Activated CD8-positive, alpha-beta memory T cell treated with anti-CD3 and anti-CD28 coated beads, Interleukin-2, amount 50 U/mL, for 4 hours (primary cell): ENCODE measurements around the gene PCSK4.

Source experiments
- DNase-seq: peaks from one replicate; pipeline ENCODE4 v3.0.0-alpha.2; 2020

The PCSK4 gene

DNA sequence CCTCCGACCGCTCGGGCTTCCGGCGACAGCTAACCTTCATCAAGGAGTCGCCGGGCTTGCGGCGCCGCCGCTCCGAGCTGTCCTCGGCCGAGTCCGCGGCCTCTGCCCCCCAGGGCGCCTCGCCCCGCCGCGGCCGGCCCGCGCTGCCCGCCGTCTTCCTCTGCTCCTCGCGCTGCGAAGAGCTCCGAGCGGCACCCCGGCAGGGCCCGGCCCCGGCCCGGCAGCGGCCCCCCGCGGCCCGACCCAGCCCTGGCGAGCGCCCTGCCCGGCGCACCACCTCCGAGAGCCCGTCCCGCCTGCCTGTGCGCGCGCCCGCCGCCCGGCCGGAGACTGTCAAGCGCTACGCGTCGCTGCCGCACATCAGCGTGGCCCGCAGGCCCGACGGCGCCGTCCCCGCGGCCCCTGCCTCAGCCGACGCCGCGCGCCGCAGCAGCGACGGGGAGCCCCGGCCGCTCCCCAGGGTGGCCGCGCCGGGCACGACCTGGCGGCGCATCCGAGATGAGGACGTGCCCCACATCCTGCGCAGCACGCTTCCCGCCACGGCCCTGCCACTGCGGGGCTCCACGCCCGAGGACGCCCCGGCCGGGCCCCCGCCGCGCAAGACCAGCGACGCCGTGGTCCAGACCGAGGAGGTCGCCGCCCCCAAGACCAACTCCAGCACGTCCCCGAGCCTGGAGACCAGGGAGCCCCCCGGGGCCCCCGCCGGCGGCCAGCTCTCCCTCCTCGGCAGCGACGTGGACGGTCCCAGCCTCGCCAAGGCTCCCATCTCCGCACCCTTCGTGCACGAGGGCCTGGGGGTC is 20.7 kb downstream of the PCSK4 start:
- DNase-seq: no peak

DNA sequence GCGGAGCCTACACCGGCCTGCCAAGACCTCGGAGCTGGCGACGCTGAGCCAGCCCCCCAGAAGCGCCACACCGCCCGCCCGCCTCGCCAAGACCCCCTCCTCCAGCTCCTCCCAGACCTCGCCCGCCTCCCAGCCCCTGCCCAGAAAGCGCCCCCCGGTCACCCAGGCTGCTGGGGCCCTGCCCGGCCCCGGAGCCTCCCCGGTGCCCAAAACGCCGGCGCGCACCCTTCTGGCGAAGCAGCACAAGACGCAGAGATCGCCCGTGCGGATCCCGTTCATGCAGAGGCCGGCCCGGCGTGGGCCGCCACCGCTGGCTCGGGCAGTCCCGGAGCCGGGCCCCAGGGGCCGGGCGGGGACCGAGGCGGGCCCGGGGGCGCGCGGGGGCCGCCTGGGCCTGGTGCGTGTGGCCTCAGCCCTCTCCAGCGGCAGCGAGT is 21.3 kb downstream of the PCSK4 start:
- DNase-seq: peak; percentile 52

DNA sequence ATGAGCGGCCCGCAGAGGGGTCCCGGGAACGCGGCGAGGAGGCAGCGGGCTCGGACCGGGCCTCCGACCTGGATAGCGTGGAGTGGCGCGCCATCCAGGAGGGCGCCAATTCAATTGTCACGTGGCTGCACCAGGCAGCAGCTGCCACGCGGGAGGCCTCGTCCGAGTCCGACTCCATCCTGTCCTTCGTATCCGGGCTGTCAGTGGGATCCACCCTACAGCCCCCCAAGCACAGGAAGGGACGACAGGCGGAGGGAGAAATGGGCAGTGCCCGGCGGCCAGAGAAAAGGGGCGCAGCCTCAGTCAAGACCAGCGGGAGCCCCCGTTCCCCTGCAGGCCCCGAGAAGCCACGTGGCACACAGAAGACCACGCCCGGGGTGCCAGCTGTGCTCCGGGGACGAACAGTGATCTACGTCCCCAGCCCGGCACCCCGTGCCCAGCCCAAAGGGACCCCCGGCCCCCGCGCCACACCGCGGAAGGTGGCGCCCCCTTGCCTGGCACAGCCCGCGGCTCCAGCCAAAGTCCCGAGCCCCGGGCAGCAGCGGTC is 21.8 kb downstream of the PCSK4 start:
- DNase-seq: no peak

DNA sequence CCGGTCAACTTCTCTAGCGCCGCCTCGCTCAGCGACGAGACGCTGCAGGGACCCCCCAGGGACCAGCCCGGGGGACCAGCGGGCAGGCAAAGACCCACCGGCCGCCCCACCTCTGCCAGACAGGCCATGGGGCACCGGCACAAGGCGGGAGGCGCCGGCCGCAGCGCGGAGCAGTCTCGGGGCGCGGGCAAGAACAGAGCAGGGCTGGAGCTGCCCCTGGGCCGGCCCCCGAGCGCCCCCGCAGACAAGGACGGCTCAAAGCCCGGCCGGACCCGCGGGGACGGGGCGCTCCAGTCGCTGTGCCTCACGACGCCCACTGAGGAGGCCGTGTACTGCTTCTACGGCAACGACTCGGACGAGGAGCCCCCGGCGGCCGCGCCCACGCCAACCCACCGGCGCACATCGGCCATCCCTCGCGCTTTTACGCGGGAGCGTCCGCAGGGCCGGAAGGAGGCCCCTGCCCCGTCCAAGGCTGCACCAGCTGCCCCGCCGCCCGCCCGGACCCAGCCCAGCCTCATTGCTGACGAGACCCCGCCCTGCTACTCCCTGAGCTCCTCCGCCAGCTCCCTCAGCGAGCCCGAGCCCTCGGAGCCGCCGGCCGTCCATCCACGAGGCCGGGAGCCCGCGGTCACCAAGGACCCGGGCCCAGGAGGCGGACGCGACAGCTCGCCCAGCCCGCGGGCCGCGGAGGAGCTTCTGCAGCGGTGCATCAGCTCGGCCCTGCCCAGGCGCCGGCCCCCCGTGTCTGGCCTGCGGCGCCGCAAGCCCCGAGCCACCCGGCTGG is 22.5 kb downstream of the PCSK4 start:
- DNase-seq: no peak

DNA sequence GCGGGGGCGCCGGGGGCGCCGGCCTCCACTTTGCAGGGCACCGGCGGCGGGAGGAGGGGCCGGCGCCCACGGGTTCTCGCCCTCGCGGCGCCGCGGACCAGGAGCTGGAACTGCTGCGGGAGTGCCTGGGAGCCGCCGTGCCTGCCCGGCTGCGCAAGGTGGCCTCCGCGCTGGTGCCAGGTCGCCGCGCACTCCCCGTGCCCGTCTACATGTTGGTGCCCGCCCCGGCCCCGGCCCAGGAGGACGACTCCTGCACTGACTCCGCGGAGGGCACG is 23.0 kb downstream of the PCSK4 start:
- no peak for DNase-seq

DNA sequence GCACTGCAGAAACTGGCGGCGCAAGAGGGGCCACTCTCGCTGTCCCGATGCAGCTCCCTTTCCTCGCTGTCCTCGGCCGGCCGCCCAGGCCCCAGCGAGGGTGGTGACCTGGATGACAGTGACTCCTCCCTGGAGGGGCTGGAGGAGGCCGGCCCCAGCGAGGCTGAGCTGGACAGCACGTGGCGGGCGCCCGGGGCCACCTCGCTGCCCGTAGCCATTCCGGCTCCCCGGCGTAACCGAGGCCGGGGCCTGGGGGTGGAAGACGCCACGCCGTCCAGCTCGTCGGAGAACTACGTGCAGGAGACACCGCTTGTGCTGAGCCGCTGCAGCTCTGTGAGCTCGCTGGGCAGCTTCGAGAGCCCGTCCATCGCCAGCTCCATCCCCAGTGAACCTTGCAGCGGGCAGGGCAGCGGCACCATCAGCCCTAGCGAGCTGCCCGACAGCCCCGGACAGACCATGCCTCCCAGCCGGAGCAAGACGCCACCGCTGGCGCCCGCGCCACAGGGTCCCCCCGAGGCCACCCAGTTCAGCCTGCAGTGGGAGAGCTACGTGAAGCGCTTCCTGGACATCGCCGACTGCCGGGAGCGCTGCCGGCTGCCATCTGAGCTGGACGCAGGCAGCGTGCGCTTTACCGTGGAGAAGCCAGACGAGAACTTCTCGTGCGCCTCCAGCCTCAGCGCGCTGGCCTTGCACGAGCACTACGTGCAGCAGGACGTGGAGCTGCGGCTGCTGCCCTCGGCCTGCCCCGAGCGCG is 23.5 kb downstream of the PCSK4 start:
- DNase-seq: no peak

DNA sequence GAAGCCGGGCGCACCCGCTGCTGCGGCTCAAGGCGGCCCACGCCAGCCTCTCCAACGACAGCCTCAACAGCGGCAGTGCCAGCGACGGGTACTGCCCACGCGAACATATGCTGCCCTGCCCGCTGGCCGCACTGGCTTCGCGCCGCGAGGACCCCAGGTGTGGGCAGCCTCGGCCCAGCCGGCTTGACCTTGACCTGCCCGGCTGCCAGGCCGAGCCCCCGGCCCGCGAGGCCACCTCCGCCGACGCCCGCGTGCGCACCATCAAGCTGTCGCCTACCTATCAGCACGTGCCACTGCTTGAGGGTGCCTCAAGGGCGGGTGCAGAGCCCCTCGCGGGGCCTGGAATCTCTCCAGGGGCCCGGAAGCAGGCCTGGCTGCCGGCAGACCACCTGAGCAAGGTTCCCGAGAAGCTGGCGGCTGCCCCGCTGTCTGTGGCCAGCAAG is 24.1 kb downstream of the PCSK4 start:
- DNase-seq: no peak

DNA sequence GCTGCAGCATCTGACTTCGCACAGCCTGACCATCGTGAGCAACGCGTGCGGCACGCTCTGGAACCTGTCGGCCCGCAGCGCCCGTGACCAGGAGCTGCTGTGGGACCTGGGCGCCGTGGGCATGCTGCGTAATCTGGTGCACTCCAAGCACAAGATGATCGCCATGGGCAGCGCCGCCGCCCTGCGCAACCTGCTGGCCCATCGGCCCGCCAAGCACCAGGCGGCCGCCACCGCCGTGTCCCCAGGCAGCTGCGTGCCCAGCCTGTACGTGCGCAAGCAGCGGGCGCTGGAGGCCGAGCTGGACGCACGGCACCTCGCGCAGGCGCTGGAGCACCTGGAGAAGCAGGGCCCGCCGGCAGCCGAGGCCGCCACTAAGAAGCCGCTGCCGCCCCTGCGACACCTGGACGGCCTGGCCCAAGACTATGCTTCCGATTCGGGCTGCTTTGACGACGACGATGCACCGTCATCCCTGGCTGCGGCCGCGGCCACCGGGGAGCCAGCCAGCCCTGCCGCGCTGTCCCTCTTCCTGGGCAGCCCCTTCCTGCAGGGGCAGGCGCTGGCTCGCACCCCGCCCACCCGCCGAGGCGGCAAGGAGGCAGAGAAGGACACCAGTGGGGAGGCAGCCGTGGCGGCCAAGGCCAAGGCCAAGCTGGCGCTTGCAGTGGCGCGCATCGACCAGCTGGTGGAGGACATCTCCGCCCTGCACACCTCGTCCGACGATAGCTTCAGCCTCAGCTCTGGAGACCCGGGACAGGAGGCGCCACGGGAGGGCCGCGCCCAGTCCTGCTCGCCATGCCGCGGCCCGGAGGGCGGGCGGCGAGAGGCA is 24.7 kb downstream of the PCSK4 start:
- DNase-seq: no peak

DNA sequence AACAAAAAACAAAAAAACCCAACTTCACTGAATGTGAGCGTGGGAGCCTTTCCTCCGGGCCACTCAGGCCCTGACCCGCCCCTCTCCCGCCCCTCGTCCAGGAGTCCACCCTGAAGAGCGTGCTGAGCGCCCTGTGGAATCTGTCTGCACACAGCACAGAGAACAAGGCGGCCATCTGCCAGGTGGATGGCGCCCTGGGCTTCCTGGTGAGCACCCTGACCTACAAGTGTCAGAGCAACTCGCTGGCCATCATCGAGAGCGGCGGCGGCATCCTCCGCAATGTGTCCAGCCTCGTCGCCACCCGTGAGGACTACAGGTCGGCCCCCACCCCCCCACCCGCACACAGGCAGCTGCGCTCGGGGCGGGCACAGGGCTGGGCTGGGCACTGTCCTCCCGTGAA is 28.3 kb downstream of the PCSK4 start:
- no peak for DNase-seq

DNA sequence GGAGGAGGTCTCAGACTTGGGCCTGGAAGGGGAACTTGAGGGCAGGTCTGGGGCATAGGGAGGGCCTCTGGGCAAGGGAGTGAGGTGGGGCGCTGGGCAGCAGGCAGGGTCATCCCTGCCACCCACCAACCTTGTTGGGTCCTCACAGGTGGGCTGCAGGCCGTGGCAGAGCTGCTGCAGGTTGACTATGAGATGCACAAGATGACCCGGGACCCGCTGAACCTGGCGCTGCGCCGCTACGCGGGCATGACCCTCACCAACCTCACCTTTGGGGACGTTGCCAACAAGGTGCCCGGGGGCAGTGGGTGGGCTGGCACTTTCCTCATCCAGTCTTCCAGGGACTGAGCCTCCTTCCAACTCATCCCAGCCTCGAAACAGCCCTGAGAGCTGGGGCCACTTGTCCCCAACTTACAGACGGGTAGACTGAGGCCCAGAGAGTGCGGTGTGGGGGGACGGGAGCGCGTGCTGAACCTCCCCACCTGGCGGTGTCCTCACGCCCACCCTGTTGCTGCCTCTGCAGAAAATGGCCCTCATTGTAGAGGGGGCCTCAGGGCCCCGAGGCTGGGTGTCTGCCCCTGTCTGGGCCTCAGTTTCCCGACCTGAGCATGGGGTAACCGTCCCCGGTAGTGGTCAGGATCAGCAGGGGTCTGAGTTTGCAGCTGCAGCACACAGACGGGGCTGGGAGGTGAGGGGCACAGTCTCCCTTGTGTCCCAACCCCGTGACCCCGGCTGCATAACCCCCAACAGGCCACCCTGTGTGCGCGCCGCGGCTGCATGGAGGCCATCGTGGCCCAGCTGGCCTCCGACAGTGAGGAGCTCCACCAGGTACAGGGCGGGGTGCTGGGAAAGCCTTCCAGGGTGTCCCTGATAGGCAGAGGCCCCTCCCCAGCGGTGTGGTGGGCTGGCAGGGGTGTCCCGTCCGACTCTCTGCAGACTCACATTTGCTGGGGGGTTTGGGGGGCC is 29.8 kb downstream of the PCSK4 start:
- no peak for DNase-seq

DNA sequence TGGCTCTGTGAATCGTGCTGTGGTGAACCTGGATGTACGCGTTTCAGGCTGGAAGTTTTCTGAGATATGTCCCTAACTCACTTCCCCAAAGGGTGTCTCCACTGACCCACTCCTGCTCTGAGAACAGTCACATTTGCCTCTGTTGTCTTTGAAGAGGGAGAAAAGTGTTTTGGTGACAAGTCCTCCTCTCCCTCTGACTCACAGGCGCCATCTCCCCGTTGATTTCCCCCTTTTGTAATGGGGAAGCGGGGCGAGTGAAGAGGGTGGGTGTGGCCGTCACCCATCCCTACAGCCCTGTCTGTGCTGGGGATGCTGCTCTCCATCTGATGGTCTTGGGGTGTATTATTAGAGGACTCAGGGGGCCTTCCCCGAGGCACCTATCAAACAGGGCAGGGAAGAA is 30.7 kb downstream of the PCSK4 start:
- no peak for DNase-seq

DNA sequence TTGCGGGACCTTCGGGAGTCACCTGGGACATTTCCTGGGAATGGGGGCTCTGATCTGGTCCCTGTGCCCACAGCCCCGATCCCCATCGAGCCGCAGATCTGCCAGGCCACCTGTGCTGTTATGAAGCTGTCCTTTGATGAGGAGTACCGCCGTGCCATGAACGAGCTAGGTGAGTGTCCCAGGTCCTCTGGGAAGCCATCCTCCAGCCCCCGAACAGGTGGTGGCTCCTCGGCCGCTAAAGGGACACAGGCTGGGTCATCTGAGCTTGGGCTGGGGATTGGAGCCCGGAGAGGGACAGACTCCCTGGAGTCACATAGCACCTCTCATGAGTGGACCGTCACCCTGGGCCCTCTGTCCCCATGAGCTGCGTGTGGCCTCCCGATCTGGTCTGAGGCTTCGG is 32.3 kb downstream of the PCSK4 start:
- no peak for DNase-seq

DNA sequence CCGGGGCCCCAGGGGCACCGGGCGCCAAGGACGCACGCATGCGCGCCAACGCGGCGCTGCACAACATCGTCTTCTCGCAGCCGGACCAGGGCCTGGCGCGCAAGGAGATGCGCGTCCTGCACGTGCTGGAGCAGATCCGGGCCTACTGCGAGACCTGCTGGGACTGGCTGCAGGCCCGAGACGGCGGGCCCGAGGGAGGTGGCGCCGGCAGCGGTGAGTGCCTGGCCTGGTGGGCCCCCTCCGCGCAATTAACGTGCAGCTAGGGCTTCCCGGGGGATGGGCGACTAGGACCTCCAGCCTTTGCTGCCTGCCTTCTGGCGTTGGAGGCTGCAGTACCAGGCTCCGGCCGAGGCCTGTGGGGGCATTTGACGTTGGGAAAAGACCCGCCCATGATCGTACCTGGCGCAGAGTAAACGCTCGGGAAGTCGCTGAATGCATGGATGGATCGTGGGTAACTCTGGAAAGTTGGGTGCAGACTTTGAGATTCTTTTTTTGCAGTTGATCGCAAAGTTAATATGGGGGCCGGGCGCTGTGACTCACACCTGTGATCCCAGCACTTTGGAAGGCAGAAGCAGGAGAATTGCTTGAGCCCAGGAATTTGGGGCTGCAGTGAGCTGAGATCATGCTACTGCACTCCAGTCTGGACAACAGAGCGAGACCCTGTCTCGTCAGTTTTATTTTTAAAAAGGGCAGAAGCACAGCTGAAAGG is 33.0 kb downstream of the PCSK4 start:
- DNase-seq: no peak

DNA sequence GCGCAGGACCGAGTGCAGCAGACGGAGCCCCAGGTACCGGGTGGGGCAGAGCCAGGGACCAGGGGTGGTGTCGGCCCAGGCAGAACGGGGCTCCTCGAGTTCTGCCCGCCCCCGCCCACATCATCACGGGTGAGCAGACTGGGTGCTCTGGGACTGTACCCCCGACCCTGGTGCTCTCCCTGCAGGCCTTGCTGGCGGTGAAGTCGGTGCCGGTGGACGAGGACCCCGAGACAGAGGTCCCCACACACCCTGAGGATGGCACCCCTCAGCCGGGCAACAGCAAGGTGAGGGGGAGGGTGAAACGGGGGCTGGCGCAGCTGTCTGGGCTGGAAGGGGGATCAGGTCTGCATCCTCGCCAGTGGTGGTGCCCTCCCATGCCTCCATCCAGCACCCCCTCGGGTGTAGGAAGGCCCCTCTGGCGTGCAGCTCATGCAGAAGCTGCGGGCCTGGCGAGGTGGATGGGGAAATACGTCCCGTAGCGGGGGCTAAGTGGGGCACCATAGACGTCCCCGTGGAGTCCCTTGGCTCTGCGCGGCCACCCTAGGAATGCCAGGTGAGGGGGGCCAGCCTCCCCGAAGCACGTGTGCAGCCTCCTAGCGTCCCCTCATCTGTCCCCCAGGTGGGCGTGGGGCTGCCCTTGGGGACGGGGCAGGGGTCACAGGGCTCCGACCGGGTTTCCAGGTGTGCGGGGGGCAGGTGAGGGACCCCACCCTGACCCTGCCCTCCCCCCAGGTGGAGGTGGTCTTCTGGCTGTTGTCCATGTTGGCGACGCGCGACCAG is 33.8 kb downstream of the PCSK4 start:
- DNase-seq: no peak

DNA sequence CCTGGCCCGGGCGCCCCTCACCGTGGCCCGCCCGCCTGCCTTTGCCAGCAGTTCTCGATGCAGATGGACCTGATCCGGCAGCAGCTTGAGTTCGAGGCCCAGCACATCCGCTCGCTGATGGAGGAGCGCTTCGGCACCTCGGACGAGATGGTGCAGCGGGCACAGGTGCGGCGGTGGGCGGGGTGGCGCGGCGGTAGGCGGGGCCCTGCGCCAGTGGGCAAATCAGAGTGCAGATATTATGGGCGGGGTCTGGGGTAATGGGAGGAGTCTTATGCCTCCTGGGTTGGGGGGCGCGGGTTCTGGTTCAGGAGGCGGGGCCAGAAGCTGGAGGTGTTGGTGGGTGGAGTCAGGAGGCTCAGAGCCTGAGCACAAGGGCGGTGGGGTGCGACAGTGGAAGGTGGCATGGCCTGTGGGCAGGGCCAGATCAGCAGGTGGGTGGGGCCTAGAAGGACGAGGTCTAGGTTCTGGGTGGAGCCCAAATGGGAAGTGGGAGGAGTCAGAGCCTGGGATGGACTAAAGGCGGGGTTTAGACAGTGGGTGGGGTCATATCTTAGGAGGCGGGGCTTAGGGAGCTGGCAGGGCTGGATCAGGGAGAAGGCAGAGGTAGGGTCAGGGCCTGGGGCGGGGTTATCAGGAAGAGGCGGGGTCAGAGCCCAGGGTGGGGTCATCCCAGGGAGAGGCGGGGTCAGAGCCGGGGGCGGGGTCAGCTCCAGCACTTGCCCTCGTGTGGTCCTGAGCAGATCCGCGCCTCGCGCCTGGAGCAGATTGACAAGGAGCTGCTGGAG is 34.6 kb downstream of the PCSK4 start:
- DNase-seq: no peak

DNA sequence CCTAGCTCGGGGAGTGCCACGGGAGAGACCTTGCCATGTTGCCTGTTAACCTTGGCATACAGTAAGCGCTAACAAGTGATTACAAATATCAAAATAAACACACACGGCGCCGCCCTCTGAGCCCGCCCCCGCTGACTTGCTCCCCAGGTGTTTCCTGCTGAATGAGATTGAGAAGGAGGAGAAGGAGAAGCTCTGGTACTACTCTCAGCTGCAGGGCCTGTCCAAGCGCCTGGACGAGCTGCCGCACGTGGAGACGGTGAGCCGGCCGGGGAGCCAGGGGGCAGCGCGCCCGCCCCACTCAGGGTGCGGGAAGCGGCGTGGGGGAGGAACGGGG is 35.2 kb downstream of the PCSK4 start:
- no peak for DNase-seq

DNA sequence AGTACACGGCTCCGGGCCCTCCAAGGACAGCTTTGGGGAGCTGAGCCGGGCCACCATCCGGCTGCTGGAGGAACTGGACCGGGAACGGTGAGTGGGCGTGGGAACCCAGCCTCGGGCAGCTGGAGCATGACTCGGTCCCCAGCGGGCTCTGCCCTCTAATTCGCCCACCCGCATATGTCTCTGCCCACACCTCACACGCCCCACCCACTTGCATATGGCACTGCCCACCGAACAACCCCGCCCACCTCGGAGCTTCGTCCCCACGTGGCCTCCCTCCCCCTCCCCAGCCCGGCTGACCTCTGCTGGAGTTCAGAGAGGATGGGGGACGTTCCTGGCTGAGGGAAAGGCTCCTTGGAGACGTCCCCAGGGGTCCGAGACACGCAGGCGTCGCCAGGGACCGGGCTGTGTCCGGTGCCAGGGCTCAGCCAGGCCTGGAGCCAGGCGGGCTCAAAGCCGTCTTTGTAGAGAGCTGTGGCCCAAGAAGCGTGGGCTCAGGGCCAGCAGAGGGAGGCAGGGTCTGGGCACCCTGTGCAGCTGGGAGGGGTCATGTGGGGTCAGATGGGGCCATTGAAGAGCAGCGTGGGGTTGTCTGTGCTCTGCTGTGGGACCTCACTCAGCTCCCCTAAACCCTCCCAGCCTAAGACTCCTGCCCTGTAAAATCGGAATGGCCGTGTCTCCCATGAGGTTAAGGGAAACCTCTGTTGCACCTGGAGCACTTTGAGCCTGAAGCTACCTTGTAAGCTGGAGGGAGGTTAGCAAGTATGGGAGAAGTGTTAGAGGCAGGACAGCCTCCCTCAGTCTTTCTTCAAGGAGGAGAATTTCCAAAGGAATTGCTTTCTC is 36.4 kb downstream of the PCSK4 start:
- DNase-seq: no peak
